ENCODE measurements around the gene SULT2B1.
"Not testable (repeated sequence)": the region's sequence is repeated elsewhere in the genome, so short reads cannot be mapped to it uniquely, and the experiment has no call there.

The SULT2B1 gene

DNA sequence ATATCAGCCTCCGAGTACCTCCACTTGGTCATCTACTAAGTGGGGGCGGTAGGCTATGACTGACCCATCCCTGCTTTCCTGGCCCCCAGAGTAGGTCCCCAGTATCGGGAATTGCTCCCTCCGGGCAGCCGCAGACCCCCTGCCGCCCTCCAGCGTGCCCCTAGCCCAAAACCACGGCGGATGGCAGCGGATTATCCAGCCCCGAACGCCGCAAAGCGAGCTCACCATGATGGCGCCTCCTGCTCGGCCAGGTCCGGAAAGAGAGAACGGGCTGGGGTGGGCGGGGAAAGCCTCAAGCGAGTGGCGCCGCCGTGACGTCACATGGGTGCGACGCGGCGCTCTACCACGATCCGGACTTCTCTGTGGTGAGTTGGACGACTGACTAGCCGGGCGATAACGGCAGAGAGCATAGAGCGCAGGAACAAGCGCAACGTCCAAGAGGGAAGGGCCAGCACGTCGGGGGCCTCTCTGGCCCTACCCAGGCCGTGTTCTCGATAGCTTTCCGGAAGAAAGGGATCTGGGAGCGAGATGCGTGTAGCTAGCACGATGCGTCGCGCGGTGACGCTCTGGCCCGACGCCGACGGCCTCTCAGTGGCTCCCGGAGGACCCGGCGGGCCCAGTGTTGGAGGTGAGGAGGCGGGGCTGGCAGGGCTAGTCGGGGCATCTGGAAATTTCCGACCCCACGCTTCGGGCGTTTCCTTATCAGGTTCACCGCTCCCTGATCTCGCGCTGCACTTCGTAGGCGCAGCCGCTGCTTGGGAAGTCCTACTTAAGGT lies 67.1 kb downstream of the SULT2B1 start, which contains the start of the genes RPL18 and SPHK2:
RPL18 (minus strand) TSS at position 263 of the 776 bp plus-strand sequence; CDS start at position 228, 35 bp downstream.
SPHK2 (plus strand) TSS at position 591 of the 776 bp plus-strand sequence. CDS start 1,009 bp downstream, outside the sequence.
- DNase-seq (ENCODE audit: low spot score): peak; percentile 100

DNA sequence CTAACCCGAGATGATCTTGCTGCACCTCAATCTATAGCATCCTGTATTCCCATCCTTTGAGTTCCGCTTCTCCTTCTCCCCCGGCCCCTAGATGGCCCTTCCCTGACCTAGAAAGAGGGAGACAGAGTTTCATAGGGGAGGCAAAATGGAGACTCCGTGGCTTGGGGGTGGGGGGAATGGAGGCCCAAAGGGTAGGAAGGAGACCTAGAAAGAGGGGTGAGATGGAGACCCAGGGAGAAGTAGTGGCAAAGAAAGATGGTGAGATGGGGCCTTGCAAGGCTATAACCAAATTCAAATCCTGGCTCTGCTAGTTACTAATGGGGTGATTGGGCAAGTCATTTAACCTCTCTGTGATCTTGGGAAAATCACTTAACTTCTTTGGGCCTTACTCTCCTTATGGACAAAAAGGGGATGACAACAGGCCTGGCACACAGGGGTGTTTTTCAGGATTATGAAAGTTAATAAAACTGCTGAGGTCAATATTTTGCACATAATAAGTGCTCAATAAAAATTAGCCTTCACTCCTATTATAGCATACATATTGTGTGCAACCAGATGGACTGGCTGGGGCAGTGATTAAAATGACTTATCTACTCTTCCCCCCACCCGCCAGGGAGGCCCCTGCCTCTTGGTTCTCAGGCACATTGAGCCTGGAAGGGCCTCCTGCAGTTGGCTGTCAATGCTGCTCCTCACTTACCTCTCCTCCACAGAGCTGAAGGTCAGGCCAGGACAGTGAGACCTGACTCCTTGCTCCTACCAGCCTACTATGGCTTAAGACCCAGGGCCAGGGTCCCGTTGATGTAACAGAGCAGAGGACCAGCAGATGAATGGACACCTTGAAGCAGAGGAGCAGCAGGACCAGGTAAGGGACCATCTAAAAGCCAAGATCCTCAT lies 68.0 kb downstream of the SULT2B1 start:
- no peak for DNase-seq (ENCODE audit: low spot score)

DNA sequence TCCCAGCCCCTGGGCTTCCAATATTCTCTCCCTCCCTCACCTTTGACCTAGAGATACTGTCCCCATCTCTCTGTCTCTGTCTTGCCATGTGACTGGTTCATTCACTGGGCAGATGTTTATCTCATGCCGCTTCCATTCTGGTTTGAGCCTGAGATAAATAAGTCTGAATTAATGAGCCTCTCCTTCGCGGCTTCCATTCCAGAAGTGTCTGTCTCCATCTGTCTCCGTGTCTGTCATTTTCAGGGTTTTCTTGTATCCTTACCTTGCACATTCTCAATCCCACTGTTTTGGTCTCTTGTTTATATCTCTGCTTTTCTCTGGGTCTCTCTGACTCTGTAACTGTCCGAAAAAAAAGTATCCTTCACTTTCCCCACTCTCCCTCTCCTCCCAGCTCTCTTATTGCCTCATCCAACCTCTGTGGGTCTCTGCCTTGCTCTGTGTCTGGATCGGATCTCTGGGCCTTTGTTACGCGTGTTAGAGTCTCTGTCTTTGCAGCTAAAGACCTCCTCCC lies 71.6 kb downstream of the SULT2B1 start:
- DNase-seq (ENCODE audit: low spot score): no peak

- peak; percentile 99 for DNase-seq (ENCODE audit: low spot score)
Measured at GRCh38 chr19:48624067-48624594, 72.2 kb downstream of the SULT2B1 start.

GRCh38 chr19:48624791-48625723 lies 73.1 kb downstream of the SULT2B1 start:
- no peak for DNase-seq (ENCODE audit: low spot score)

DNA sequence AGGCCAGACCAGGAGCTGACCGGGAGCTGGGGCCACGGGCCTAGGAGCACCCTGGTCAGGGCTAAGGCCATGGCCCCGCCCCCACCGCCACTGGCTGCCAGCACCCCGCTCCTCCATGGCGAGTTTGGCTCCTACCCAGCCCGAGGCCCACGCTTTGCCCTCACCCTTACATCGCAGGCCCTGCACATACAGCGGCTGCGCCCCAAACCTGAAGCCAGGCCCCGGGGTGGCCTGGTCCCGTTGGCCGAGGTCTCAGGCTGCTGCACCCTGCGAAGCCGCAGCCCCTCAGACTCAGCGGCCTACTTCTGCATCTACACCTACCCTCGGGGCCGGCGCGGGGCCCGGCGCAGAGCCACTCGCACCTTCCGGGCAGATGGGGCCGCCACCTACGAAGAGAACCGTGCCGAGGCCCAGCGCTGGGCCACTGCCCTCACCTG lies 73.9 kb downstream of the SULT2B1 start:
- no peak for DNase-seq (ENCODE audit: low spot score)

DNA sequence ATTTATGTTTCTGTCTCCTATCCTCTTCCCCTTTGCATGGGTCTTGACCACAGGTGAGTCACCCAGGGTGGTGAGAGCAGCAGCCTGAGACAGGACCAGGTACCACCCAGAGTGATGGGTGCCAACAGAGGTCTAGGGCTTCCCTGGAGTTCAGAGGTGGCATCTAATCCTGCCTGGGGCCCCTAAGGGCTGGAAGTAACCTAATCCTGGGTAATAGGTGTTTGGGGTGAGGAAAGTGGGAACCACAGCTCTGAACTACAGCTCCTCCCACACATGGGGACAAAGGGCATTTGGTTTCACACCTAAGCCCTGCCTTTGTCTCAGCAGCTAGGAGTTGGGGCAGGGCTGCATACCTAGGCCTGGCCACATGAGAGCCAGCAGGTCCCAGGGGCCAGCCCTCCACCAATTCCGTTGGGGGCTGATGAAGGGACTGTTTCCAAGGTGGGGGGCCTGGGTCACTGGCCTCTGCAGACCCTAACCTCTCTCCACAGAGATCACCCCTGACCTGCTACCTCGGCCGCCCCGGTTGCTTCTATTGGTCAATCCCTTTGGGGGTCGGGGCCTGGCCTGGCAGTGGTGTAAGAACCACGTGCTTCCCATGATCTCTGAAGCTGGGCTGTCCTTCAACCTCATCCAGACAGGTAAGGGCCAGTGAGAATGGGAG lies 75.4 kb downstream of the SULT2B1 start:
- no peak for DNase-seq (ENCODE audit: low spot score)

DNA sequence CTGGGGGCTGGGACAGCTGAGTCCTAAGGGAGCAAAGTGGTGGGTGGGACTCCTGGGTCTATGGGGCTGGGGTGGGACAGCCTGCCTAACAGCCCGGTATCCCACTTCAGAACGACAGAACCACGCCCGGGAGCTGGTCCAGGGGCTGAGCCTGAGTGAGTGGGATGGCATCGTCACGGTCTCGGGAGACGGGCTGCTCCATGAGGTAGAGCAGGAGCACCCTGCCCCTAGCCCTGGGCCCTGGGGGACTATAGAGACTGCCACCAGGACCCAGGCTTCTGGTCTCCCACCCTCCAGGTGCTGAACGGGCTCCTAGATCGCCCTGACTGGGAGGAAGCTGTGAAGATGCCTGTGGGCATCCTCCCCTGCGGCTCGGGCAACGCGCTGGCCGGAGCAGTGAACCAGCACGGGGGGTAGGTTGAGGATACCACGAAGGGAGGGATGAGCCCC lies 75.9 kb downstream of the SULT2B1 start:
- no peak for DNase-seq (ENCODE audit: low spot score)

DNA sequence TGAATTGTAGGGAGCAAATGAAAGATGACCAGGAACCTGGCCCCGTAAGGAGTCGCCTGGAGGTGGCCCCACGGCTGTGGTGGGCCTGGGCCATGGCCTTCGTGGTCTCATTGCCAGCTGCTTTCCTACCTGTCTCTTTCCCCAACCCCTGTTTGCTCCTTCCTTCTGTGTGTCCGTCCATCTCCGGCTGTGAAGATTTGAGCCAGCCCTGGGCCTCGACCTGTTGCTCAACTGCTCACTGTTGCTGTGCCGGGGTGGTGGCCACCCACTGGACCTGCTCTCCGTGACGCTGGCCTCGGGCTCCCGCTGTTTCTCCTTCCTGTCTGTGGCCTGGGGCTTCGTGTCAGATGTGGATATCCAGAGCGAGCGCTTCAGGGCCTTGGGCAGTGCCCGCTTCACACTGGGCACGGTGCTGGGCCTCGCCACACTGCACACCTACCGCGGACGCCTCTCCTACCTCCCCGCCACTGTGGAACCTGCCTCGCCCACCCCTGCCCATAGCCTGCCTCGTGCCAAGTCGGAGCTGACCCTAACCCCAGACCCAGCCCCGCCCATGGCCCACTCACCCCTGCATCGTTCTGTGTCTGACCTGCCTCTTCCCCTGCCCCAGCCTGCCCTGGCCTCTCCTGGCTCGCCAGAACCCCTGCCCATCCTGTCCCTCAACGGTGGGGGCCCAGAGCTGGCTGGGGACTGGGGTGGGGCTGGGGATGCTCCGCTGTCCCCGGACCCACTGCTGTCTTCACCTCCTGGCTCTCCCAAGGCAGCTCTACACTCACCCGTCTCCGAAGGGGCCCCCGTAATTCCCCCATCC lies 76.7 kb downstream of the SULT2B1 start:
- DNase-seq (ENCODE audit: low spot score): no peak

DNA sequence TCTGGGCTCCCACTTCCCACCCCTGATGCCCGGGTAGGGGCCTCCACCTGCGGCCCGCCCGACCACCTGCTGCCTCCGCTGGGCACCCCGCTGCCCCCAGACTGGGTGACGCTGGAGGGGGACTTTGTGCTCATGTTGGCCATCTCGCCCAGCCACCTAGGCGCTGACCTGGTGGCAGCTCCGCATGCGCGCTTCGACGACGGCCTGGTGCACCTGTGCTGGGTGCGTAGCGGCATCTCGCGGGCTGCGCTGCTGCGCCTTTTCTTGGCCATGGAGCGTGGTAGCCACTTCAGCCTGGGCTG lies 77.3 kb downstream of the SULT2B1 start:
- no peak for DNase-seq (ENCODE audit: low spot score)

DNA sequence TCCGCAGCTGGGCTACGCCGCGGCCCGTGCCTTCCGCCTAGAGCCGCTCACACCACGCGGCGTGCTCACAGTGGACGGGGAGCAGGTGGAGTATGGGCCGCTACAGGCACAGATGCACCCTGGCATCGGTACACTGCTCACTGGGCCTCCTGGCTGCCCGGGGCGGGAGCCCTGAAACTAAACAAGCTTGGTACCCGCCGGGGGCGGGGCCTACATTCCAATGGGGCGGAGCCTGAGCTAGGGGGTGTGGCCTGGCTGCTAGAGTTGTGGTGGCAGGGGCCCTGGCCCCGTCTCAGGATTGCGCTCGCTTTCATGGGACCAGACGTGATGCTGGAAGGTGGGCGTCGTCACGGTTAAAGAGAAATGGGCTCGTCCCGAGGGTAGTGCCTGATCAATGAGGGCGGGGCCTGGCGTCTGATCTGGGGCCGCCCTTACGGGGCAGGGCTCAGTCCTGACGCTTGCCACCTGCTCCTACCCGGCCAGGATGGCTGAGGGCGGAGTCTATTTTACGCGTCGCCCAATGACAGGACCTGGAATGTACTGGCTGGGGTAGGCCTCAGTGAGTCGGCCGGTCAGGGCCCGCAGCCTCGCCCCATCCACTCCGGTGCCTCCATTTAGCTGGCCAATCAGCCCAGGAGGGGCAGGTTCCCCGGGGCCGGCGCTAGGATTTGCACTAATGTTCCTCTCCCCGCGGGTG lies 77.8 kb downstream of the SULT2B1 start:
- no peak for DNase-seq (ENCODE audit: low spot score)

GRCh38 chr19:48630296-48631063 lies 78.5 kb downstream of the SULT2B1 start:
- DNase-seq (ENCODE audit: low spot score): no peak

GRCh38 chr19:48631225-48631624 lies 79.3 kb downstream of the SULT2B1 start:
- DNase-seq (ENCODE audit: low spot score): no peak

GRCh38 chr19:48632286-48632685 lies 80.3 kb downstream of the SULT2B1 start:
- not testable (repeated sequence) for DNase-seq (ENCODE audit: low spot score)

DNA sequence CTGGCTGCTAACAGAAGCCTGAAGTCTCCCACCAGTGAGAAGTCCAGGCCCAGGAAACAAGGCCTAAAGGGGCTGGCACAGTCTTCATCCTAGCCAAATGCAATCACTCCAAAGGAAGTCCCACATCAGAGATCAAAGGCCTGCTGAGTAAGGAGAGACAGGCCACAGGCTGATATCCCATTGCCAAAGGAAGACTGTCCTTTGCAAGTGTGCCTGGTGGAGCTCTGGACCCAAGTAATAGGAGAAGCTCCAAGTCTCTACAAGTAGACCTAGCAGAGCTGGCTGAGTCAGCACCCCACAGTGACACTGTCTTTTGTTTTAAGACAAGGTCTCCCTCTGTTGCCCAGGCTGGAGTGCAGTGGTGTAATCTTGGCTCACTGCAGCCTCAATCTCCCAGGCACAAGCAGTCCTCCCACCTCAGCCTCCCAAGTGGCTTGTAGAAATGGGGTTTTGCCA lies 80.7 kb downstream of the SULT2B1 start:
- no peak for DNase-seq (ENCODE audit: low spot score)

GRCh38 chr19:48633148-48634035 lies 81.4 kb downstream of the SULT2B1 start:
- DNase-seq (ENCODE audit: low spot score): no peak

DNA sequence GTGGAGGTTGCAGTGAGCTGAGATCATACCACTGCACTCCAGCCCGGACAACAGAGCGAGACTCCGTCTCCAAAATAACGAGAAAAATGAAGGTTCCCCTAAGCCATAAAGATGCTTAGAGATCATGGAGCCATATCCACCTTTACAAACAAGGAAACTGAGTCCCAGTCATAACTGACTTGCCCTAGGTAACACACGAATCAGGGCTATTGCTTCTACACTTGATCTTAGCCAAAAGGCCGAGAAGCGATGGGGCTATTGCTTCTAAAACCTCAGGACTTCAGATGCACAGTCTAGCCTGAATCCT lies 82.0 kb downstream of the SULT2B1 start:
- DNase-seq (ENCODE audit: low spot score): no peak

All from globus pallidus (tissue), 1 donor.